ENCODE measurements around the gene GTF2H4.

GRCh38 chr6:30907758-30908591, at the start of gene GTF2H4:
- TF ChIP-seq EZH2phosphoT487 (IDR thresholded peaks at IDR 0.05; ENCODE audit: borderline replicate concordance, low read length) (no peak), CTCF (IDR thresholded peaks at IDR 0.05; ENCODE audit: low read depth, low read length, poor library complexity, severe bottlenecking) (no peak)
